HG03460 (cell line): ENCODE measurements around the gene GPR146.
"Not testable (repeated sequence)": the region's sequence is repeated elsewhere in the genome, so short reads cannot be mapped to it uniquely, and the experiment has no call there.

Source experiments
- ATAC-seq: cut with Tn5 transposase; IDR thresholded peaks from one replicate; pipeline ENCODE4 v1.9.1; 2021; ENCODE audit not compliant: unreplicated experiment

GPR146 gene

DNA sequence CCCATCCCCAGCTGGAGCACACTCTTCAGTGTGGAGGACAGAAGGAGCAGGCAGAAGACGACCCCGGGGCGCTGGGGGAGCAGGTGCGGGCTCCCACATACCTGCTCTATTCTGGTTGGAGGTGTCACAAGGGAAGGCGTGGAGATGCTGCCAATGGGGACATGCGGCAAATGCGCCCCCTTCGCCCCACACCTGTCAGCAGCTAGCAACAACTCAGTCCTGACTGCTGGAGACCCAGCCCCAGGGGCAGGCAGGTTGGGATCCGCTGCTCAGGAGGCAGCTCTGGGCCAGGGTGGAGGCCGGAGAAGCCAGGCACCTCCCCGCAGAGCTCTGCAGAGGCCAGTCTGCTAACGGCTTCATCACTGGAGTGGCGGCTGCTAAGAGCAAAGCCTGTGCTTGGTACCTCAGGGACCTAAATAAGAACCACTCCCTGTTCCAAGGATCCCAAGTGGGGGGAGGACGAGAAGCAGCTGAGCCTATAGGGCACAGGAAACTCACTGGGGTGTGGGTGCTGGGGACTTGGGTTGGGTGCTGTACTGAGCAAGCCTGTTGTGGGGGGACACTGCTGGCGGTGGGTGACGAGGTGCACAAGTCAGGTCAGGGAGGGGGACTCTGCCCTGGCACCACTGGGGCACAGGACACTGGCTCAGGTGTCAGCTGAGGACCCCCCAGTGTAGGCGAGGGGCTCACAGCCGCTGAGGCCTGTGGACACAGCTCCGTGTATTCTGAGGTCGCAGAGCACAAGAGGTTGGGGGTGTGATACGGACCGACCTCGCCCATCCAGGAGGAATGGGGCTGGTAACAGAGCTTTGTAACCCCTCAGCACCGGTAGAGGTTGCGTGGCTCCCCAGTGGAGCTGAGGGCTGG lies 19.2 kb upstream of the GPR146 start:
- no peak for ATAC-seq

DNA sequence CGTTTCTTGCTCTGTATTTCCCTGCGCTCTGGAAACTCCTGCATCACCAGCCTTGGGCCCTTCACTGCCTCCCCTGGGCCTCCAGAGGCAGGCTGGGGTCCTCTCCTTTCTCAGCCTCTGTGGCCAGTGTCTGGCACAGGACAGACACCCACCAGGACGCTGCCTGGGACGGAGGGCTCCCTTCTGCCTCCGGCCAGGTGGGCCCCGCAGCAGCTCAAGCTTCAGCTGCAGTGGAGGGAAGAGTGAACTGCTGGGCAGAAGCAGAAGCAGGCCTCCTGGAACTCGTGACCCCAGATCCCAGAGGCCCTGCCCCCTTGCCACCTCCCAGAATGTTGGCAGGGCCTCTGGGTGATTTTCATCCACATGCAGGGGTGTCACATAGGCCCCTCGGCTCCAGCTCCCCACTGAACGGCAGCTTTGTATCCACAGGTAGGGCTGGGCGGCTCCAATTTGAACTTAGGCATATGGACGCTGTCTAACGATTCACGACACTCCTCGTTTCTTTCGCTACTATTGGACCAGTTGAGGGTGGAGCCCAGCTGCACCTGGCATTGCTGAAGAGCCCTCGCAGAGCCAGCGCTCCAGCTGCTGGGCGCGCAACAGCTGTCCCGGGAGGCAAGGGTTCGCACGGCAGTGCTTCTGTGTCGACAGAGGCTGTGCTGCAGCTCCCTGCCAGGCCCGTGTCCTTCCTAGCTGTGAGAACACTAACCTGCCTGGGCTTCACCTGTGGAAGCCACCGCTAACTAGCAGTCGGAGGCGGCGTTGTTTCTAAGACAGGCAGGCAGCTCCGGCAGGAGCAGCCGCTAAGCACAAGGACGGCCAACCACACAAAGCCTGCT lies 18.4 kb upstream of the GPR146 start:
- no peak for ATAC-seq

DNA sequence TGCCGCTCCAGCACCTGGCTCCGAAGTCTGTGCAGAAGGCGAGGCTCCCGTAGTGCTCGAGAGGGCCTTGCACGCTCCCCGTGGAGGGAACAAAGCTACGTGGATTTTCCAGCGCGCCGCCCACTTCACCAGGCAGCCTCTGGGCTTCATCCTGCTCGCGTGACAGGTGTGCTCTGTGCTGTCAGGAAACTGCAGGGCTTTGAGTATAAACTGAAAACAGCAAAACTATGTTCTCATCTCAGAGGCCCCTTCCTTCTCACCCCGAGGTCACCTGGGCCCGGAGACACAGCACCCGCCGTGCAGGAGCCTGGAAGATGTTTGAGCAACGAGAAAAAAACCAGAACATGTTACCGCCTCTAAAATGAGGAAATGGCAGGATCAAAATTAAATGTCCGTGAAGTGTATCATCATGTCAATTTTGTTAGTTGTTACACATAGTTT lies 17.6 kb upstream of the GPR146 start:
- ATAC-seq: no peak

DNA sequence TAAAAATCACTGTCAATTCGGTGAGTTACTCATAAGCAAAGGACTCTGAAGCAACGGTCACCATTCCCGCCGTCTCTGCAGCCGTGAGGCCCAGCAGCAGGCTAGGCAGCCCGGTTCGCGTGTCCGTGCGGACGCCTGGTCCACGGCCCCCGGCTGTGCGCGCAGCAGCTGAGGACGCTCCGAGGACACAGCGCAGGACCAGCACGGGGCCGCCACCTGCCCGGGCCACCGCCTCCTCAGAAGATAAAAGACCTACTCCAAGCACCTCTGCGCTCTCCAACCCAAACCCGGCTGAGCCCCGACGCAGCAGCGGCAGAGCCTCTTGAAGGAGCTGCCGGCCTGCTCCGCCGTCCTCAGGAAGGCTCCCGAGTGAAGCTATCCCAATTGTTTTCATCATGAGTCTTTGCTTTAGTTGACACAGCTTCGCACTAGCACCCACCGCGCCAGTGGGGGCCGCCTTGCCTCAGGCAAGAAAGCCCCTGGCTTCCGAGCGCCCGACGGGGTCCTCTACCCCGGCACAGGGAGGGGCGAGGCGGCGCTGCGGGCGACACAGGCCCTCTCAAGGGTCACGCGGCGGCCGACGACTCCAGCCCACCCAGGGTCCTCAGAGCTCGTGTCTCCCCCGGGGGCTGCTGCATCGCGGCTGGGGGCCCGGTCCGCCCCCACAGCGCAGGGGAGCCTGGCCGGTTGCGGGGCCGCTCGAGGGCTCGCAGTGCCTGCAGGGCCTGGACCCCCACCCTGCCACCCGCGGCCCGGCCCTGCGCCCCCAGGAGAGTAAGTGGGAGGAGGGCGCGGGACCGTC lies 16.9 kb upstream of the GPR146 start:
- peak; percentile 0 for ATAC-seq

DNA sequence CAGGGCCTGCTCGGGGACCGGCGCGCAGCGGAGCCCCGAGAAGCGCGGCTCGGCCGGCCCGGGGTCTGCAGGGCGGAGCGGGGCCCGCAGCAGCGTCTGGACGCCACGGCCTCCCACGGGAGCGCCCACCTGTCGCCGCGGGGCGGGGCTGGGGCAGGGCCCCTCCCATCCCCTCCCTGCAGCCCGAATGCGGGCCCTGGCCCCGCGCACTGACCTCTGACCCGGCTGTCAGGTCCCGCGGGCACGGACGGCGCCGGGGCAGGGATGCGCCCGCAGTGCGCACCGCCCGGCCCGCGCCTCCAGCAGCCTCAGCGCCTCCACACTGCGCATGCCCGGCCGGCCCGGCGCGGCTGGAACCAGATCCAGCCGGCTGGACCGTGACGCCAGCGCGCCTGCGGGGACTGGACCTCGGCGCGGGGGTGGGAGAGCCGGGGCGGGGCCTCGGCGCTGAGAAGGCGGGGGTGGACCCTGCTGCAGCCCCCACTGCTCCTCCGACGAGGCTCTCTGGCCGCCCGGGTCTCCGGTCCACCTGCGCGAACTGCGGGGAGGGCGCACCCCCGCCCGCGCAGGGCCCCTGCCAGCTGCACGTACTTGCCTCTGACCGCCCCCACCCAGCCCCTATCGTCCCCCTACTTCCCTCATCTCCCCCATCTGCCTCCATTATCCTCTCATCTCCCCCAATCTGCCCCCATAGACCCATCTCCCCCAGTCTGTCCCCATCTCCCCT lies 16.1 kb upstream of the GPR146 start:
- ATAC-seq: peak; percentile 41

DNA sequence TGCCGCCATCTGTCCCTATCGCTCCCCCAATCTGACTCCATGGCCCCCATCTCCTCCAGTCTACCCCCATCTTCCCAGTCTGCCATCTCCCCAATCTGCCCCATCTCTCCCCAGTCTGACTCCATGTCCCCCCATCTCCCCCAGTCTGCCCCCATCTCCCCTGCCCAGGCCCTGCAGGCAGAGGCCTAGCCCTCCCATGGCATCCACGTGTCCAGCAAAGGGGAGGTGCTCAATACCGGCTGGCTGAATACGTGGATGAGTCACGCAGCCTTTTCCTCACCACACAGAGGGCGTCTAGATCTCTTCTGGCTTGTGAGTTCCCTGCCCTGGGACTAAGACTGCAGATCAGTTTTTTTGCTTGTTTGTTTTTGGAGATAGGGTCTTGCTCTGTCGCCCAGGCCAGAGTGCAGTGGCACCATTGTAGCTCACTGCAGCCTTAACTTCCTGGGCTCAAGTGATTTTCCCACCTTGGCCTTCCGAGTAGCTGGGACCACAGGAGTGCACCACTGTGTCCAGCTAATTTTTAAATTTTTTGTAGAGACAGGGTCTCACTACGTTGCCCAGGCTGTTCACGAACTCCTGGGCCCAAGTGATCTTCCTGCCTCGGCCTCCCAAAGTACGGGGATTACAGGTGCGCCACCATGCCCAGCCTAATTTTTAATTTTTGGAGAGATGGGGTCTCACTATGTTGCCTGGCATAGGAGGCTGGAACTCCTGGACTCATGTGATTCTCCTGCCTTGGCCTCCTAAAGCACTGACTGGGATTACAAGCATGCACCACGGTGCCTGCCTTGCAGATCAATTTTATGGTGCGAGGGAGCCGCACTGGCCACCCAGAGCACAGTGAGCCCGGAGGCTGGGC lies 15.3 kb upstream of the GPR146 start:
- no peak for ATAC-seq

DNA sequence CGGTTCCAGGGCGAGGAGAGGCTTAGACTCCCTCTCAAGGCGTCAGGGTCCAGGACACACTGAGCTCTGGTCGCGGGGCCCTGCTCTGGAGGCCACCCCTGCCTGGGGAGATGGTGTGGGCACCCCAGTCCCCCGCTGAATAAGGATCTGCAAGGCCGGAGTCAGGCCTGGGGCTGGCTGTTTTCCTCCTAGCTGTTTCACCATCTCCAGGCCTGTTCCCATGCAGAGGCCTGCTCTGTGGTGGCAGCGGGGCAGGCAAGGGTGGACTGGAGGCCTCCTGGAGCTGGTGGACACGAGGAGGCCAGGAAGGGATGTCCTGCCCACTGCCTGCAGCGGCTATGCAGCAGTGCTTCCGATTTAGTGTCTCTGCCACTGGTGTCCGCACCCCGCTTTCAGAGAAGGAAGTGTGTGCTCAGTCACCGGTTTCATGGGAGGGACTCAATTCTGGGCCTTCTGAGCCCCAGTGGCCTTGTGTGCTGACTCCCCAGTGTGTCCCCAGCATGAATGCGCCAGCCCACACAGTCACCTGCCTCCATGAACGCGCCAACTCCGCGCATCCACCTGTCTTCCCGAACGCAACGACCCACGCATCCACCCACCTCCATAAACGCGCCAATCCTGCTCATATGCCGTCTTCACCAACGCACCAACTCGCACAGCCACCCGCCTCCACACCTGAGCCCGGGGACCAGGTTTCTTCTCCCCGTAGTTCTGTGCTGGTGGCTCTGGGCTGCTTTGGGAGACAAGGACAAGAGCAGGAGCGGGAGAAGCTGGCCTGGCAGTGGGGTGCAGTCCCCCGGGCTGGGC lies 14.5 kb upstream of the GPR146 start:
- ATAC-seq: no peak

DNA sequence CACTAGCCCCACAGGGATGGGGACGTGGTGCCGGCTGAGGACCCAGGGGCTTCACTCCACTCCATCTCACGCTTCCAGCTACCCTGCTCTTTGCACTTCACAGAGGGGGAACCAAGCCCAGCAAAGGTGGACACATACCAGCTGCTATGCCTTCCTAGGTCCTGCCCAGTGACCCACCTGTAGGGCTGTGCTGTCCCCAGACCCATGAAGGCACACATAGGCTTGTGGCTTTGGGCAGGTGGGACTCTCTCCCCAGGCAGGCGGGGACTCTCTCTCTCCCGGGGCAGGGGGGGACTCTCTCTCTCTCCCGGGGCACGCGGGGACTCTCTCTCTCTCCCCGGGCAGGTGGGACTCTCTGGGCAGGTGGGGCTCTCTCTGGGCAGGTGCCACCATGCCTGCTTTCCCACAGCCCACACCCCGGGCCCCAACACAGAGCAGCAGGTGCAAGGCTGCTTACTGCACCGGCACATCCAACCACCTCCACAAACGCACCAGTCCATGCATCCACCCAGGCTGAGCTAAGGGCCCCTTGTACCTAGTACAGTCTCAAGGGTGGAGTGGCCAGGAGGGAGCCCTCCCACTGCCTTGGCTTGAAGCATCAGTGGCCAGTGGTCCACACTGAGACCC lies 13.8 kb upstream of the GPR146 start:
- no peak for ATAC-seq

DNA sequence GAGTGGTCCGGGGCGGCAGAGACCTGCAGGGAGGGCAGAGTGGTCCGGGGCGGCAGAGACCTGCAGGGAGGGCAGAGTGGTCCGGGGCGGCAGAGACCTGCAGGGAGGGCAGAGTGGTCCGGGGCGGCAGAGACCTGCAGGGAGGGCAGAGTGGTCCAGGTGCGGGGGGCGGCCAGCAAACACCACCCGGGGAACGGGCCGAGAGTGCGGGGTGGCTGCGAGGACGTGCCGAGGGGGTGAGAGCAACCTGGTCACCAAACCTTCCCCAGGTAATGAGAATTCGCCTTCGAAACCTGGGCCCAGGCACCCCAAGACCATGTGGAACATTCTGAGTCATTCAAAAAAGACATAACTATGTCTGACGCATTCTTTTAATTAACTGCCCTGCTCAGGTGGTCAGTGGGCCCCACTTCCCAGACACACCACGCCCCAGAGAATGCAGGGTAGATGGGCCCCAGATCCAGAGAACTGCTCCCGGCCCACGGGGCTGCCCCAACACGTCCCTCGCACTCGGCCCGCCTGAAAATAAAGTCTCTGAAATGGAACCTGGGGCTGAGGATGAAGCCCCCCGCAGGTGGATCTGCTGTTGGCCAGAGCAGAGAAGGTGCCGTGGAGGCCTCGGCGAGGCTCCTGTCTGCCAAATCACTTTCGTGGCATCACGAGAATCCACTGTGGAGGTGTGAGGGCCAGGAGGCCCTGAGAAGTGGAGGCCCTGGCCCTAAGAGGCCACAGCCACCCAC lies 12.5 kb upstream of the GPR146 start:
- ATAC-seq: no peak

DNA sequence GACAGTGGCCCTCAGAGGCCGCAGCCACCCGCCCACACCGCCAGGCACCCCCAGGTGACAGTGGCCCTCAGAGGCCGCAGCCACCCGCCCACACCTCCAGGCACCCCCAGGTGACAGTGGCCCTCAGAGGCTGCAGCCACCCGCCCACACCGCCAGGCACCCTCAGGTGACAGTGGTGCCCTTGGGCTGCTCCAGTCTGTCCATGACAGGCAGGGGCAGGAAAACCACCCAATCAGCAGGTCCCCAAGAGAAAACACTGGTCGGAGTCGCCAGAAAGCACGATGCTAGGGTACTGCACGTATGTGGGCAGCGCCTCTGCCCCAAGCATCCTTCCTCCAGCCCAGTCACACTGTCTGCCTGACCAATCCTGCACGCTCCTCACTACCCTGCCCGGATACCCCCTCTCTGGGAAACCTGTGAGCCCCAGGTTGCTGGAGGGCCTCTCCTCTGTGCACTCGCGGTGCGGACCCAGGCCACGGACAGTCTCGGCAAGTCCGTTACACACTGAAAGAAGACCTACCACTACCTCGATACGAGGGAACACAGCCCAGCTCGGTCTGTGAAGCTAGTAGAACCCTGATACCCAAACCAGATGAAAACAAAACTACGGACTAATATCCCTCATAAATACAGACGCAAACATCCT lies 11.7 kb upstream of the GPR146 start:
- ATAC-seq: no peak

DNA sequence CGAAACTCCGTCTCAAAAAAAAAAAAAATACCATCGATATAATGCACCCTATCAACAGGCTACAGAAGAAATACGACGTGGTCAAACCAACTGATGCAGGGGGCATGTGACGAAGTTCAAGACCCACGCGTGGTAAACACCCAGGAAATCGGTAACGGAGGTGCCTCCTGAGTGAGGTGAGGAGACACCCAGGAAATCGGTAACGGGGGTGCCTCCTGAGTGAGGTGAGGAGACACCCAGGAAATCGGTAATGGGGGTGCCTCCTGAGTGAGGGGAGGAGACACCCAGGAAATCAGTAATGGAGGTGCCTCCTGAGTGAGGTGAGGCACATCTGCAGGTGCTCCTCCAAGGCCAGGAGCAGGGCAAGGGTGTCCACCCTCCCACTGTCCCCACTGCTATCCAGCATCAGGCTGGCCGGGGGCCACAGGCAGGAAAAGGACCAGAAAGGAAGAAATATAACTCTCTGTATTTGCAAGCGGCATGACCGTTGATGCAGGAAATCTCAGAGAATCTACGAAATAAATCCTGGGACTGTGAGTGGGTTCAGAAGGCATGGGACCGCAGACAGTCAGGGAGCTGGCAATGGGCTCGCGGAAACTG lies 10.7 kb upstream of the GPR146 start:
- ATAC-seq: no peak

DNA sequence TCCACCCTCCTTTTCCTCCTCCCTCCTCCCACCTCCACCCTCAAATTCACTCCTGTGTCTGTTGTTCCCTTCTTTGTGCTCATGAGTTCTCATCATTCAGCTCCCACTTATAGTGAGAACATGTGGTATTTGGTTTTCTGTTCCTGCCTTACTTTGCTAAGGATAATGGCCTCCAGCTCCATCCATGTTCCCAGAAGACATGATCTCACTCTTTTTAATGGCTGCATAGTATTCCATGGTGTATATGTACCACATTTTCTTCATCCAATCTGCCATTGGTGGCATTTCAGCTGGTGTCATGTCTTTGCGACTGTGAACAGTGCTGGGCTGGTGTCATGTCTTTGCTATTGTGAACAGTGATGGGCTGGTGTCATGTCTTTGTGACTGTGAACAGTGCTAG lies 9.6 kb upstream of the GPR146 start:
- ATAC-seq: not testable (repeated sequence)

DNA sequence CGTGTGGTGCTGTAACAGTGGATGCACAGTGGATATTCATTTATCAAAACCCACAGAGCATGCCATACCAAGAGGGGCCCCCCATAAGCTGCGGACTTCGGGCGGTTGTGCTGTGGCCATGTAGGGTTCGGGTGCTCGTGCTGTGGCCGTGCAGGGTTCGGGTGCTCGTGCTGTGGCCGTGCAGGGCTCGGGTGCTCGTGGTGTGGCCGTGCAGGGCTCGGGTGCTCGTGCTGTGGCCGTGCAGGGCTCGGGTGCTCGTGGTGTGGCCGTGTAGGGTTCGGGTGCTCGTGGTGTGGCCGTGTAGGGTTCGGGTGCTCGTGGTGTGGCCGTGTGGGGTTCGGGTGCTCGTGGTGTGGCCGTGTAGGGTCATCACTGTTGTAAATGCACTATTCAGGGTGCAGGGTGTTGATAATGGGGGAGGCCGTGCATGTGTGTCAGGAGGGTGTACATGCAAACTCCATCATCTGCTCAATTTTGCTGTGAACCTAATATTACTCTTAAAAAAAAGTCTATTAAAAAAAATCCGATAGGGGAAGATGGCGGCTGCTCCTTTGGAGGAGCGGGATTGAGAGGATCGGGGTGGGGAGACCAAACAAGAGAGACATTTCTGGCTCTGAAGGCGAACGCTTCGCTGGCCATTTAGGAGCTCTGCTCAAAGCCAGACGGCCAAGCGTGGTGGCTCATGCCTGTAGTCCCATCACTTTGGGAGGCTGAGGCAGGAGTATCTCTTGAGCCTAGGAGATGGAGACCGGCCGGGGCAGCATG lies 8.0 kb upstream of the GPR146 start:
- ATAC-seq: not testable (repeated sequence)

DNA sequence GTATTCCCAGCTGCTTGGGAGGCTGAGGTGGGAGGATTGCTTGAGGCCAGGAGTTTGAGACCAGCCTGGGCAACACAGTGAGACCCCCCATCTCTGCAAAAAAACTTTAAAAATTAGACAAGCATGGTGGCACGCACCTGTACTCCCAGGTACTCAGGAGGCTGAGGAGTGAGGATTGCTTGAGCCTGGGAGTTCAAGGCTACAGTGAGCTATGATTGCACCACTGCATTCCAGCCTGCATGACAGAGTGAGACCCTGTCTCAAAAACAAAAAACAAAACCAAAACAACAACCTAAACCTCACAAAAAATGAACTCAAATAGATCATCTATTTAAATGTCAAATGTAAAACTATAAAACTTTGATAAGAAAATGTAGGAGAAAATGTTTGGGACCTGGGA lies 4.1 kb upstream of the GPR146 start:
- ATAC-seq: not testable (repeated sequence)

DNA sequence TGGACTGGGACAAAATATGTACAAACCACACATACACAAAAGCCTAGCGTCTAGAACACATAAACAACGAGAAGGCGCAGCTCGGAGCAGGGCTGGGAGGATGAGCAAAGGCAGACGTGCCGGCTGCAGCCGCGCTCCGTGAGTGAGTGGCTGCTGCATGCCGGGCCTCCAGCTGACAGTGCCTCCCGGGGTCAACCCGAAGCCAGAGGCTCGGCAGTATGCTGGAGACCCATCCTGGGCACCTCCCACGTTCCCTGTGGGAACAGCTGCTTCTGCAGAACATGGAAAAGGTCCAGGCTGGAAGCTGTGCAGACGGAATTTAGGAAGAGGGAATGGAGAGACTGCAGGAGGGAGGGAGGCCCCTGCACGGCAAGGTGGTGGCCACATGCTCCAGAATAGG lies 3.6 kb upstream of the GPR146 start:
- no peak for ATAC-seq
